HCT116 (cell line): Measurements from ENCODE around the gene CYB5R2.

Source experiments
- CEBPB ChIP-seq: IDR thresholded peaks from 2 replicates; pipeline ENCODE4 v1.6.1; 2012; ENCODE audit warnings: low read depth
- CTCF ChIP-seq, 3 experiments: fragments of 200-600 bp in 1 of 3; sonication (generic) in 1 of 3; IDR thresholded peaks in 2 of 3; conservative IDR thresholded peaks in 1 of 3; 2 replicates each; pipeline ENCODE4 v1.5.1; 2012 to 2017; ENCODE audit warnings: low read depth in 2 of 3, low read length in 2 of 3, antibody characterized with exemption in 1 of 3, borderline replicate concordance in 1 of 3, control low read depth in 1 of 3, mild to moderate bottlenecking in 1 of 3, mixed read lengths in 1 of 3, mixed run types in 1 of 3, moderate library complexity in 1 of 3; ENCODE audit not compliant: insufficient read depth in 1 of 3
- EGR1 ChIP-seq: IDR thresholded peaks from 2 replicates; pipeline ENCODE4 v1.6.1; 2012; ENCODE audit warnings: low read depth
- EZH2 ChIP-seq: fragments of 200-600 bp; sonication (generic); IDR thresholded peaks from 2 replicates; pipeline ENCODE4 v1.6.1; 2017; ENCODE audit warnings: antibody characterized with exemption, mixed run types
- EZH2phosphoT487 ChIP-seq: fragments of 200-600 bp; IDR thresholded peaks from 2 replicates; pipeline ENCODE4 v1.6.1; 2018; ENCODE audit warnings: antibody characterized with exemption, borderline replicate concordance
- POLR2A ChIP-seq: IDR thresholded peaks from 2 replicates; pipeline ENCODE4 v1.7.0; 2011; ENCODE audit warnings: borderline replicate concordance; ENCODE audit not compliant: insufficient read depth, insufficient read length; ENCODE audit errors: extremely low read depth
- POLR2AphosphoS5 ChIP-seq: IDR thresholded peaks from 2 replicates; pipeline ENCODE4 v1.6.1; 2011; ENCODE audit warnings: mild to moderate bottlenecking, low read depth, low read length, moderate library complexity
- SP1 ChIP-seq: IDR thresholded peaks from 2 replicates; pipeline ENCODE4 v1.6.1; 2012; ENCODE audit warnings: low read depth
- YY1 ChIP-seq: IDR thresholded peaks from 2 replicates; pipeline ENCODE4 v1.6.1; 2011; ENCODE audit warnings: low read length, low read depth, moderate library complexity, mild to moderate bottlenecking; ENCODE audit not compliant: insufficient replicate concordance; ENCODE audit errors: extremely low read depth
- ZBTB33 ChIP-seq: IDR thresholded peaks from 2 replicates; pipeline ENCODE4 v1.6.1; 2011; ENCODE audit warnings: mild to moderate bottlenecking, low read length, moderate library complexity; ENCODE audit not compliant: insufficient replicate concordance; ENCODE audit errors: extremely low read depth
- ZFX ChIP-seq: fragments of 450-650 bp; IDR thresholded peaks from 2 replicates; pipeline ENCODE4 v1.6.1; 2017
- ZNF274 ChIP-seq: fragments of 200-500 bp; sonication (Bioruptor generic); IDR thresholded peaks from 2 replicates; pipeline ENCODE4 v1.6.1; 2014; ENCODE audit warnings: mild to moderate bottlenecking, low read depth, low read length, inconsistent platforms
- TF ChIP-seq, protein P1 (sequence below): IDR thresholded peaks from 2 replicates; pipeline ENCODE4 v1.6.1; 2012; ENCODE audit warnings: low read depth

DNA sequence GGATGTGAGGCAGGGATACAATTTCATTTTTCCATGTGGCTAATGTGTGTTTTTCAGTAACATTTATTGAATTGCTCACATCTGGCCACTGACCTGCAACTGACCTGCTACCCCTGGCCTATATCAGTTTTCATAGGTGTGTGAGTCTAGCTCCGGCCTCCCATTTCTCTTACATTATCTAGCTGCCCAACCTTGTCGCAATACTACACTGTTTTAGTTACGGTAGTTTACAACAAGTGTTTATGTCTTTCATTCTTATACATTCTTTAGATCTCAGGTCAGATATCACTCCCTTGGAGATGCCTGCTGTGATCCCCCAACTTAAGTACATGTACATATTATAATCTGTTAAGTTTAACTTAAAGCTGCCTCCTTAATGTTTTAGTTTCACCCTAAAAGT is 2.3 kb upstream of the CYB5R2 start:
- TF ChIP-seq CEBPB: no peak
- no peak for TF ChIP-seq EZH2
- no peak for TF ChIP-seq CTCF (IDR thresholded peaks at IDR 0.05 in 2 of 3, conservative IDR thresholded peaks at IDR 0.05 in 1 of 3; ENCODE audit: borderline replicate concordance in 1 of 3, insufficient read depth in 1 of 3, low read depth in 2 of 3, low read length in 2 of 3)
- TF ChIP-seq ZNF274: no peak
- TF ChIP-seq POLR2A: no peak
- TF ChIP-seq YY1: no peak
- TF ChIP-seq ZFX: no peak
- TF ChIP-seq, protein P1, sequence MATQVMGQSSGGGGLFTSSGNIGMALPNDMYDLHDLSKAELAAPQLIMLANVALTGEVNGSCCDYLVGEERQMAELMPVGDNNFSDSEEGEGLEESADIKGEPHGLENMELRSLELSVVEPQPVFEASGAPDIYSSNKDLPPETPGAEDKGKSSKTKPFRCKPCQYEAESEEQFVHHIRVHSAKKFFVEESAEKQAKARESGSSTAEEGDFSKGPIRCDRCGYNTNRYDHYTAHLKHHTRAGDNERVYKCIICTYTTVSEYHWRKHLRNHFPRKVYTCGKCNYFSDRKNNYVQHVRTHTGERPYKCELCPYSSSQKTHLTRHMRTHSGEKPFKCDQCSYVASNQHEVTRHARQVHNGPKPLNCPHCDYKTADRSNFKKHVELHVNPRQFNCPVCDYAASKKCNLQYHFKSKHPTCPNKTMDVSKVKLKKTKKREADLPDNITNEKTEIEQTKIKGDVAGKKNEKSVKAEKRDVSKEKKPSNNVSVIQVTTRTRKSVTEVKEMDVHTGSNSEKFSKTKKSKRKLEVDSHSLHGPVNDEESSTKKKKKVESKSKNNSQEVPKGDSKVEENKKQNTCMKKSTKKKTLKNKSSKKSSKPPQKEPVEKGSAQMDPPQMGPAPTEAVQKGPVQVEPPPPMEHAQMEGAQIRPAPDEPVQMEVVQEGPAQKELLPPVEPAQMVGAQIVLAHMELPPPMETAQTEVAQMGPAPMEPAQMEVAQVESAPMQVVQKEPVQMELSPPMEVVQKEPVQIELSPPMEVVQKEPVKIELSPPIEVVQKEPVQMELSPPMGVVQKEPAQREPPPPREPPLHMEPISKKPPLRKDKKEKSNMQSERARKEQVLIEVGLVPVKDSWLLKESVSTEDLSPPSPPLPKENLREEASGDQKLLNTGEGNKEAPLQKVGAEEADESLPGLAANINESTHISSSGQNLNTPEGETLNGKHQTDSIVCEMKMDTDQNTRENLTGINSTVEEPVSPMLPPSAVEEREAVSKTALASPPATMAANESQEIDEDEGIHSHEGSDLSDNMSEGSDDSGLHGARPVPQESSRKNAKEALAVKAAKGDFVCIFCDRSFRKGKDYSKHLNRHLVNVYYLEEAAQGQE: no peak
- no peak for TF ChIP-seq EZH2phosphoT487
- no peak for TF ChIP-seq ZBTB33
- no peak for TF ChIP-seq EGR1
- no peak for TF ChIP-seq SP1
- no peak for TF ChIP-seq POLR2AphosphoS5
